ENCODE data around the gene RNU1-1.
"Not testable (repeated sequence)": the region's sequence is repeated elsewhere in the genome, so short reads cannot be mapped to it uniquely, and the experiment has no call there.

Gene RNU1-1

GRCh38 chr1:16521679-16522078, 7.6 kb upstream of the RNU1-1 start:
- DNase-seq (ENCODE audit: low read depth in 3 of 3), result not testable (repeated sequence)

- no peak for DNase-seq (ENCODE audit: low read depth in 3 of 3)
Observed at GRCh38 chr1:16521288-16521583, 7.2 kb upstream of the RNU1-1 start.

- DNase-seq (ENCODE audit: low read depth in 3 of 3), result not testable (repeated sequence)
Observed at GRCh38 chr1:16520435-16521287, 6.6 kb upstream of the RNU1-1 start.

GRCh38 chr1:16519255-16519951, 5.3 kb upstream of the RNU1-1 start:
- not testable (repeated sequence) for DNase-seq (ENCODE audit: low read depth in 3 of 3)

DNA sequence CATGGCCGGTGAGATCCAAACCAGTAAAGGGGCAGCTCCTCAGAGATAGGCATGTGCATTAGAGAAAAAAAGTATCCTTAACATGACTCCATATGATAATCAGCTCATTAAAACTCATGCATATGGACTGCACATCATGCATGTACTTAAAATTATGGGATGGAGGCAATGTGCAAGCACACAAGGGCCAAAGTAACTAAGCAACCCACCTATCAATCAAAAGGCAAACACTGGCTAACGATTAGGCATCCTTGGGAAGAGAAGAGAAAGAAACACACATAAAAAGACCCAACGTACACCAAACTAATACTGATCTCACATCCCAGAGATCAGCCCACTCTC, 4.8 kb upstream of the RNU1-1 start:
- not testable (repeated sequence) for DNase-seq (ENCODE audit: low read depth in 3 of 3)

GRCh38 chr1:16516694-16517410, 2.8 kb upstream of the RNU1-1 start:
- not testable (repeated sequence) for DNase-seq (ENCODE audit: low read depth in 3 of 3)

- peak; percentile 61 to 66 (median 62) for DNase-seq (ENCODE audit: low read depth in 3 of 3)
Observed at GRCh38 chr1:16513412-16514106, 526 bp downstream of the RNU1-1 start.

DNA sequence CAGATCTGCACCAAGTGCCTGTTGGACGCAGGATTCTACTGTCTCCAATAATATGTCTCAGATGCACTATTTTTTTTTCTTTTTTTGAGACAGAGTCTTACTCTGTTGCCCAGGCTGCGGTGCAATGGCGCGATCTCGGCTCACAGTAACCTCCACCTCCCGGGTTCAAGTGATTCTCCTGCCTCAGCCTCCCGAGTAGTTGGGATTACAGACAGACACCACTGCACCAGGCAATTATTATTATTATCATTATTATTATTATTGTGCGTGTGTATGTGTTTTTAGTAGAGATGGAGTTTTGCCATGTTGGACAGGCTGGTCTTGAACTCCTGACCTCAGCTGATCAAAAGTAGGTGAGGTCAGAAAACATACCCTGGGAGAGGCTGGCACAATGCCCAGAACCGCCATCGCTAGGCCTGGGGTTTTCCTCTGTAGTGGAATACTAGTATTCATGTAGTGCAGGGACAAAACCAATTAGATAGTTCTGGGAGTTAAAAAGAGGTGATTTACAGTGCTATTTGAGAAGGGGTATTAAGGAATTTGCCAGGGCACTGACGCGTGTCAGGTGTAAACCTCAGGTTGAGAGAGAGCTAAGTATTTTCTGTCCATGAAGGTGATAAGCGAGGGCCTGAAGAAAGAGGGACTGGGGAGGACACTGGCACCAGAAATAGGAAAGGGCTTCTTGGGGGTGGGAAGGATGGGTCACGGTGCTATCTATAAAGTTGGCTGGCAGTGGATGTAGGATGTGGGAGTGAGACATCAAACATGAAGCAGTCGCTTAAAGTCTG, 1.3 kb downstream of the RNU1-1 start:
- DNase-seq (ENCODE audit: low read depth in 3 of 3), result peak in 2 of 3 experiments; percentile 31 to 34

DNA sequence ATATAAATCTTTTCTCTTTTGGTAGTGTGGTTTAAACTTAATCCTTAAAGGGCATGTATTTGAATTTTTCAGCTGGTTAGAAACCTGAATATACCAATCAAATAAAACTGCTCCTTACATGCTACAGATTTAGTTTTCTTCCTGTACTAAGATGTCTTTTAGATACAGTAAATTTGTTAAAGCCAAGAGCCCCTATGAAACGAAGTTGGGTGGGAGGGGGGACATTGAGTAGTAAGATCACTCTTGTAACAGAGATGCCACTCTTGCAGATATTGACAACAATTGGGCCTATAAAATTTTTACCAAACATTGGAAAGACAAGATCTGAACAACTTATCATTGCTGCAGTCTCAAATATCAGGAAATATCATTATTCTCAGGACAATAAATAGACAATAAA, 2.2 kb downstream of the RNU1-1 start:
- DNase-seq (ENCODE audit: low read depth in 3 of 3), result not testable (repeated sequence)

DNA sequence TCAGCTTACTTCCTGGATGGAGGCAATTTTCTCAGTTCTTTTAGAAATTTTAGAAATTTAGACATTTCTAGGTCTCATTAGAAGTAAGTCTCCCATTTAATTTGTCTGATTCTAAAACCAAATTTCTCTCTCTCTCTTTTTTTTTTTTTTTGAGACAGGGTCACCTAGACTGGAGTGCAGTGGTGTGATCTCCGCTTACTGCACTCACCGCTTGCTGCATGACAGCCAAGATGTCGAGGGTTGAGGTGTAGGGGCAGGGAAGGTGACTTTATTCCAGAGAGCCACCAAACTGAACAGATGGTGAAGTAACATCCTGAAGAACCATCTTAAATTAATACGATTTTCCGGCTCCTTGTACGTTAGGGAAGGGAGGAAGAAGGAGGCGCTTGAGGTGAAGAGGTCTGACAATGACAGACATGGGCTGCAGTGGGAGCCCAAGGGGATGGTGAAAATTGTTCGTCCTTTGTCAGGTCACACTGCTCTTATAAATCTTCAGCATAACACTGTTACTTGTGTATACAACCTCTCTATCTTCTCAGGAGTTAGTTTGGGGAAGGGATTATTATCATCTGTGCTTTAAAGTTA, 5.1 kb downstream of the RNU1-1 start:
- not testable (repeated sequence) for DNase-seq (ENCODE audit: low read depth in 3 of 3)

DNA sequence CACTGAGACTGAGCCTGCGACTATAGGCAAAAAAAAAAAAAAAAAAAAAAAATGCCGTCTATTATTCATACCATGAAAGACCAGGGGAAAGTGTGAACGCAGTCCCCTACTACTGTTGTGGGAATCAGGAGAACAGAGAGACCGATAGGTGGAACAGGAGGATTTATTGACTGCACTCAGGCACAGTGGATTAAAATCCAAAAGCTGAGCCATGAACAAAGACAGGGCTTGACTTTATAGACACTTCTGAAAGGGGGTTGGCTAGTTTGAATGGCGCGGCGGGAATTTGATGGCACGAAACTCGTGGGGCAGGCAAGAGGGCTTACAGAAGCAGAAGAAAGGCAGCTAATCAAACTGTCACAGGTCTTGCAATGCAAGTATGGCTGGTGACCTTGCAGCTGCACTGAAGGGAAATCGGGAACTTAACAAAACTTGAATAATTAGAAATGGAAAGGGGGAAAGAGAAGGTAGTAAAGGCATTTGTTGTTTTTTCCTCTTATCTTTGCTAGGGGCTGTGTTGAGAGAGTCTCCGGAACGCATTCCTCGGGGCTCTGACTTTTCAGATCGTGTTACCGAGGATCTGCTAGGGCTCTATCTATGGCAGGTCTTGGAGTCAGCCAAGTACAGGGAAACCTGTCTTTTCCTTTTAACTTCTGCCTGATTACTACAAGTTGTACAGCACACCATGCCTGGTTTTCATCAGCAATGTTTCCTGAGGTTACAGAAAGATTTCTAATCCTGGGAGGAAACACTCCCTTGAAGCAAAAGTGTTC, 7.5 kb downstream of the RNU1-1 start:
- not testable (repeated sequence) for DNase-seq (ENCODE audit: low read depth in 3 of 3)

DNA sequence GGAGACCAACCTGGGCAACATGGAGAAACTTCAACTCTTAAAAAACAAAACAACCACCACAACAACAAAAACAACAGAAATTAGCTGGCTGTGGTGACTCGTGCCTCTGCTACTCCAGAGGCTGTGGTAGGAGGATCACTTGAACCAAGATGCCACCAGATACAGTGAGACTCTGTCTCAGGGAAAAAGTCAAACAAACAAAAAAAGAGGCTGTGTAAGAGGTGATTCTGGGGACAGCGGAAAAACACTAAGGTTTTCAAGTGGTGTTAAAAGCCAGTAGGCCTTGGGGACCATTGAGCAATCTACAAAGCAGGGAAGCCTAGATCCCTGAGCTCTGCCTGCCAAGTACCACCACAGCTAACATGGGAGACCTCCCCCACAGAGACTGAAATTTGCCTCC, 8.2 kb downstream of the RNU1-1 start:
- DNase-seq (ENCODE audit: low read depth in 3 of 3), result not testable (repeated sequence)

- DNase-seq (ENCODE audit: low read depth in 3 of 3), result no peak
Observed at GRCh38 chr1:16503494-16503893, 10.6 kb downstream of the RNU1-1 start.

- DNase-seq (ENCODE audit: low read depth in 3 of 3), result not testable (repeated sequence)
Observed at GRCh38 chr1:16501446-16501845, 12.6 kb downstream of the RNU1-1 start.

DNA sequence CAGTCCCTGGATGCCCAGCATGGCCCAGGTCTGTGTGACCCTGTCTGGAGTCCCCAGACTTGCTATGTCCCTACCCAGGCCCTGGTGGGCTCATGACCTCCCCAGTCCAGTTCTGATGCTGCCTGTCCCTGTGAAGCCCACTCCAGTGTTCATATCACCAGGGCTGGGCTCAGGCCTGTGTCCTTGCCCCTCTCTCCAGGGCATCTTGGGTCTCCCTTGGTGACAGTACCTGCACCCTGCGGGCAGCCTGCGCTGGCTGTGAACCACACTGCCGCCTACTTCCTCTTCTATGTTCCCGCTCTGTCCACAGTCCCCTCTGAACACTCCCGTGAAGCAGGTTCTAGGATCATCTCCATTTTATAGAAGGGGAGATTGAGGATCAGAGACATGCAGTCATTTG, 13.1 kb downstream of the RNU1-1 start:
- DNase-seq (ENCODE audit: low read depth in 3 of 3), result not testable (repeated sequence)

- DNase-seq (ENCODE audit: low read depth in 3 of 3), result not testable (repeated sequence)
Observed at GRCh38 chr1:16500466-16500865, 13.6 kb downstream of the RNU1-1 start.

GRCh38 chr1:16498573-16499413, 15.3 kb downstream of the RNU1-1 start:
- peak; percentile 63 to 85 (median 70) for DNase-seq (ENCODE audit: low read depth in 3 of 3)

DNA sequence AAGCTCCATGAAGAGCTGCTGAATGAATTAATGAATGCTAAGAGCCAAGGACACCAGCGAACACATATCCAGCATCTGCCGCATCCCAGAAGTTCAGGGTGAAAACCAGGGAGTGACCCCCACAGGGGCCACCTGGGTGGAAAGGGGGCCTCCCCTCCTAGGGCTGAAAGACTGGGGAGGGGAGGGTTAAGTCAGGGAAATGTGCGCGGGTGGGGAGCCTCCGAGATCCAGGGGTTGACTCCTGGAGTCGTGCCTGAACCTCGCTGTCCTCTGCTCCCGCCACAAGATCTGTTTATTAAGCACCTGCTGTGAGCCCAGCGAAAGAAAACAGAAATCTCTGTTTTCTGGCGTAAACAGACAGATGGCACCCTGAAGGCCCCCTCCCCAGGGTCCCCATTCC, 16.0 kb downstream of the RNU1-1 start:
- DNase-seq (ENCODE audit: low read depth in 3 of 3), result not testable (repeated sequence)

GRCh38 chr1:16497474-16497904, 16.6 kb downstream of the RNU1-1 start:
- DNase-seq (ENCODE audit: low read depth in 3 of 3), result not testable (repeated sequence)
